Measurements from ENCODE around the gene NTRK1.

NTRK1 gene

DNA sequence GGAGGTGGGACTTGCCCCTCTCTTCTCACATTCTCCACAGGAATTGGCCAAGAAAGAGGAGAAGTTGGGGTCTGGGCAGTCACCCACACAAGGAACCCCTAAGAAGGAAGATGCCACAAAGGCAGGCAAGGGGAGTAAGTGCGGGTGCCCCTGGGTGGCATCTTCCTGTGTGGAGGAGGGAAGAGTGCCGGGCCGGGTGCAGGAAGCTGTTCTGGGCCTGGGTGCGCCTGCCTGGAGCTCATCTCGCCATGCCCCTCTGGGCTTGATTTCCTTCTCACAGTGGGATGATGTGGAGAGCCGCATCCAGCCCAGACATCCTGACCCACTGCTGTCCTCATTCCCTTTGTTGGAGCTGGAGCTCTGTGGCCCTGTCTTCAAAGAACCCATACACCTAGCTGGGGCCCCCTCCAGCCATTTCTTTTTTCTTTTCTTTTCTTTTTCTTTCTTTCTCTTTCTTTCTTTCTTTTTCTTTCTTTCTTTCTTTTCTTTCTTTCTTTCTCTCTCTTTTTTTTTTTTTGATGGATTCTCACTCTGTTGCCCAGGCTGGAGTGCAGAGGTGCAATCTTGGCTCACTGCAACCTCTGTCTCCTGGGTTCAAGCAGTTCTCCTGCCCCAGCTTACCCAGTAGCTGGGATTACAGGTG, 69.1 kb downstream of the NTRK1 start:
- 94% methylated on average over 4 of the region's 6 CpGs for WGBS (ENCODE audit: insufficient coverage)
- H3K4me1 ChIP-seq (ENCODE audit: control extremely low read depth in 1 of 4, control insufficient read depth in 4 of 4, insufficient read depth in 4 of 4, low read length in 3 of 4), result peaks cover 0 to 36% (median 26%) of the 10 kb centered on the region in 4 experiments
- no peak for DNase-seq
- ChIA-PET CTCF (interaction anchor here (0.8 to 14.3 kb wide), 14 partner anchors 8 to 272 kb away, joined by 3 to 201 read pairs (median 4); partner anchors contain the start of genes INSRR and PEAR1), POLR2A (interaction anchor here (1.0 kb wide), 1 partner anchor 31 kb away, joined by 3 read pairs; no protein-coding TSS in a partner anchor)
- H3K27me3 ChIP-seq (replicated peaks in 2 of 5; ENCODE audit: control insufficient read depth in 4 of 5, insufficient read depth in 5 of 5, low read length in 4 of 5), result peaks cover 0 to 40% (median 19%) of the 10 kb centered on the region in 5 experiments
- no peak overlapping the region for H3K4me3 ChIP-seq (ENCODE audit: control insufficient read depth in 1 of 7, extremely low read depth in 1 of 7, insufficient read depth in 4 of 7, low read depth in 2 of 7, low read length in 6 of 7)
- no peak overlapping the region for H3K27ac ChIP-seq (ENCODE audit: insufficient read depth in 1 of 2, low read depth in 1 of 2, low read length in 2 of 2, poor library complexity in 1 of 2, severe bottlenecking in 2 of 2)
- no peaks in the 10 kb centered on the region for H3K9me3 ChIP-seq (ENCODE audit: control extremely low read depth in 1 of 5, control insufficient read depth in 4 of 5, insufficient read depth in 2 of 5, low read depth in 1 of 5, low read length in 4 of 5)
- no peaks in the 10 kb centered on the region for H3K36me3 ChIP-seq (ENCODE audit: control insufficient read depth in 4 of 4, insufficient read depth in 4 of 4, low read length in 3 of 4)

DNA sequence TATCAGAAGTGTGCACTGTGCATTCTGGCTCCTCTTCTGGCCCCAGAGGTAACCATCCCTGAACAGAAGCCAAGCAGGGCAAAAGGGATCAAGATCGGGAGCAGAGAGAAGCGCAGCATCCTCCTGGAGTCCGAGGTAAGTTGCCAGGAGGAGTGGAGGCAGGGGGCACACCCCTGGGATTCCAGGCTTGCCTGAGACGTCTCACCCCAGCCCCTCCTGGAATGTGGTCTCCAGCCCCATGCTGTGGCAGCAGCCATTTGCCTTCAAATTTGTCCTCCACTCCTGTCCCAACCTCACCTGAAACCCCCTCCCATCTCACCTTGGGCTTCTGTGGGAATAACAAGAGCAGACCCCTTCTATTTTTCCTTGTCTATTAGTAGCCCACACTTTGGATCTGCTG, 69.8 kb downstream of the NTRK1 start:
- Histone ChIP-seq H3K4me3 (ENCODE audit: control insufficient read depth in 1 of 7, extremely low read depth in 1 of 7, insufficient read depth in 4 of 7, low read depth in 2 of 7, low read length in 6 of 7) (no peak overlapping the region), H3K36me3 (ENCODE audit: control insufficient read depth in 4 of 4, insufficient read depth in 4 of 4, low read length in 3 of 4) (peaks cover 0 to 3% (median under 1%) of the 10 kb centered on the region in 4 experiments), H3K9me3 (ENCODE audit: control extremely low read depth in 1 of 5, control insufficient read depth in 4 of 5, insufficient read depth in 2 of 5, low read depth in 1 of 5, low read length in 4 of 5) (no peaks in the 10 kb centered on the region), H3K27ac (ENCODE audit: insufficient read depth in 1 of 2, low read depth in 1 of 2, low read length in 2 of 2, poor library complexity in 1 of 2, severe bottlenecking in 2 of 2) (no peak overlapping the region), H3K27me3 (replicated peaks in 2 of 5; ENCODE audit: control insufficient read depth in 4 of 5, insufficient read depth in 5 of 5, low read length in 4 of 5) (peaks cover 0 to 32% (median 12%) of the 10 kb centered on the region in 5 experiments), H3K4me1 (ENCODE audit: control extremely low read depth in 1 of 4, control insufficient read depth in 4 of 4, insufficient read depth in 4 of 4, low read length in 3 of 4) (peaks cover 0 to 33% (median 24%) of the 10 kb centered on the region in 4 experiments)
- CTCF ChIA-PET, result interaction anchor here (0.8 to 14.3 kb wide), 5 partner anchors 43 to 250 kb away, joined by 3 to 201 read pairs (median 3); partner anchors contain the start of genes INSRR and PEAR1
- WGBS (ENCODE audit: insufficient coverage), result 67% methylated on average over 3 of the region's 4 CpGs
- POLR2A ChIA-PET, result no interaction called here
- no peak for DNase-seq

Data from common myeloid progenitor, CD34-positive (primary cell).